ENCODE measurements around the gene CPLX1.
"Not testable (repeated sequence)": the region's sequence is repeated elsewhere in the genome, so short reads cannot be mapped to it uniquely, and the experiment has no call there.

Gene CPLX1

DNA sequence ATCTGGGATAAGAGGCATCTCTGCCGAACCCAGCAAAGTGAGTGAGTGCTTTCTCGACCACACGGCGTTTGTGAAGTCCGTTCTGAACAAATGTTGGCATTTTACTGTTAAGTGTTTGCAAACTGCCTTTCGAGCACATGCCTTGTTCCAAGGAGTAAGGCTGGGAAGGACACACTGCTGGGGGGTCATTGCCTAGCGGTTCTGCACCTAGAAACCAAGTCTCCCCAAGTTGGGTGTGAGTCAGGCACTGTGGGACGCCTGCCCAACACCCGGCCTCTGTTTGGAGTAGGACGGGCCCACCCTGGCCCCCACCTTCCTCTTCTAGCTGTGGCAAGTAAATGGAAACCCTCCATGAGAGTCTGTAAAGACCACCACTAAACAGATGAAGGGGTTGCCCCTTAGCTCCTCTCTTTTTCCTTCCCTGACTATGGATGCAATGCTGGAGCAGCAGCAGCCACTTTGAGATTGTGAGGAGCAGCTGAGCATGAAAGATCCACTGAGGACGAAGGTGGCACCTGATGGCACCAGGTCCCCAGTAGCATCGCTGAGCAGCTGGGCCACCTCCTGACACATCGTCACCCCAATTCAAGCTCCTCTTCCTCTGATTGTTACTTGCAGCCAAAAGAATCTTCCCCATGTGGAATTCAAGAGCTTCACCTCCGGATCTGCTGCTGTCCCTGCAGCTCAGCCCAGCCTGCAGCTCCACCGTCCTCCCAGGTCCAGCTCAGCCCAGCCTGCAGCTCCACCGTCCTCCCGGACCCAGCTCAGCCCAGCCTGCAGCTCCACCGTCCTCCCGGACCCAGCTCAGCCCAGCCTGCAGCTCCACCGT is 6.3 kb downstream of the CPLX1 start:
- DNase-seq (ENCODE audit: low read depth), result no peak

DNA sequence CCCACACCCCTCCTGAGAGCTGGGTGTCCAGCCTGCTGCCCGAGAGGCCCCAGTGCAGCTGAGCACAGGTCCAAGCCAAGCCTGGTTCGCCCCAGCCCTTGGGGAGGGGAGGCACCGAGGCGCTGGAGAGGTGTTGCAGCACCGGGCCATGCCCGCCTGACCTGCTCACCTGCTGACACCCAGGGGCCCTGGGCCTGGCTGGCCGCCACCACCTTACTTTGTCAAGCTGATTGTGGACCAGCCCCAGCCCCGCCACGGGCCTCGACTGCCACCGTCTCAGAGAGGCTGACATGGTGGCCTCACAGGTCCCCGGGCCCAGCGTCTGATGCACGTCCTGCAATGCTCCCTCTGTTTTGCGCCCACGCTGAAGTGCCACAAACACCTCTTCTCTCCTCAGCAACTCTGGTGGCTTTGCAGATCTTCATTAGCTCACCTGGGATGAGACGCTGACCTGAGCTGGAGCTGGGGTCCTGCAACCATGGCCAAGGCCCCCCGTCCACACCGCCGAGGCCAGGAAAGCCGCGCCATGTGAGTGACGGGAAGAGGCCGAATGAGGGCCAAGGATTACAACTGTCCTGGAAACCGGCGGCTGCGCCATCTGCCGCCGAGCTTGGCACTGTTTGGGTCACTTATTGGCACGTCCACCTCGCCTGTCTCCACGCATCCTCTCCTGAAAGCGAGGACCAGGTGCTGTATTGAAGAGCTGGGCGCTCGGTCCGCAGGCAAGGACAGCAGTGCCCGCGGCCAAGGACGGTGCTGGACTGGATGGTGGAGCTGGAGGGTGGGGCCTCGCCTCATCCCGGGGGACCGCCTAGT is 7.6 kb downstream of the CPLX1 start:
- no peak for DNase-seq (ENCODE audit: low read depth)

DNA sequence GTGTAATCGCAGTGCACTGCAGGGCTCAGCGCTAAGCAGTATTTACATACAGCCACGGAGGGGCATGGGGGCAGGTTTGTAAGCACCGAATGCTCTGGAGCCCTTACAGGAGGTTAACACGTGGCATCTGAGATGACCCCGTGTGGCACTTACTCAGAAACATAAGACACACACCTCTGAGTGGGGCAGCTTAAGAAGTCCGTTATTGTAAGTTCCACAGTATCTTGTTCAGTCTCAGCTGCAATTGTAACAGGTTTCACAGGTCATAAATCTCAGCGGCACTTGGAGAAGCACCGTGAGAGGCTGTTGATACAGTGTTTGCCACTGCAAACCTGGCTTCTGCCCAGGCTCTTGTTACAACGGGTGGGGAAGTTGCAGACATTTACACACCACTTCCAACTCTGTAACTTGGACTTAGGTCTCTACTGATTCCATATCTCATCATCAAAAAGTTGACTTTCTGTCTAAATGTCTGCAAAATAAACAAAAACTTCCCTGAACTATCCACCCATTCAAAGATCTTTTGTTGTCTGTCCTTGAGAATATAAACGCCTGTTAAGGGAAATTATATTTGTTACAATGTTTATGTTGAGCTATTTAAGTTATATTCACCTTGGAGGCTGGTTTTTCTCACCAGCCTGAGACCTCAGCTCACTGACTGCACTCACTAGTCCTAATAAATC is 10.3 kb downstream of the CPLX1 start:
- no peak for DNase-seq (ENCODE audit: low read depth)

DNA sequence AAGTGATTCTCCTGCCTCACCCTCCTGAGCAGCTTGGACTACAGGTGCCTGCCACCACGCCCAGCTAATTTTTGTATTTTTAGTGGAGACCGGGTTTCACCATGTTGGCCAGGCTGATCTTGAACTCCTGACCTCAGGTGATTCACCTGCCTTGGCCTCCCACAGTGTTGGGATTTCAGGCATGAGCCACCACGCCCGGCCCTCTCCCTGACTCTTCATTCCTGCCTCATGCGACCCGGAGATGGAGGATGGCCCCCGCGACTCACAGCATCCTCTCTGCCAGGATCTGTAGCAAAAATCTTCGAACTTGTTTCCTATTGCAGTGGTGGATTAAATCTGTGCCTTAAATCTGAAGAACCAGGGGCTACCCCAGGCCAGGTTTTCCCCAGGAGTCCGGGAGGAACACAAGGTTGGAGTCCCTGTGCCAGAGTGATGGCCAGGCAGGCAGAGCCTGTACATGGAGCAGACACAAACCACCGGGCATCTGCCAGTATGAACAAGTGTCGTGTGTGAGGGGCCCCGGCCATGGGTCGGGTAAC is 11.5 kb downstream of the CPLX1 start:
- DNase-seq (ENCODE audit: low read depth), result no peak

DNA sequence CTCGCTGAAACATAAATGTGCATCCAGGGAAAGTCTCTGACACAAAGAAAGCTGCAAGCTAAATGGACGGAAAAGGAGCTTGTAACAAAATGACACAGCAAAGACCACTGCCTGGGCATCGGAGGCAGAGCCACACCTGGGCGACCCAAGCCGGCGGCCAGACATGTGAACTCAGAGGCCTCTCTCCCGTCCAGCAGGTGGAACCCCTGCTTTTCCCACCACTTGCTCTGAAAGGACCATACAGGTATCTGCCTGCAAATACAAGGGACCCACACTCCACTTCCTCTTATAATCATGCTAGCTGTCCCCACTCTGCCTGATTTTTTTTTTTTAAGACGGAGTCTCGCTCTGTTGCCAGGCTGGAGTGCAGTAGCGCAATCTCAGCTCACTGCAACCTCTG is 12.0 kb downstream of the CPLX1 start:
- no peak for DNase-seq (ENCODE audit: low read depth)

DNA sequence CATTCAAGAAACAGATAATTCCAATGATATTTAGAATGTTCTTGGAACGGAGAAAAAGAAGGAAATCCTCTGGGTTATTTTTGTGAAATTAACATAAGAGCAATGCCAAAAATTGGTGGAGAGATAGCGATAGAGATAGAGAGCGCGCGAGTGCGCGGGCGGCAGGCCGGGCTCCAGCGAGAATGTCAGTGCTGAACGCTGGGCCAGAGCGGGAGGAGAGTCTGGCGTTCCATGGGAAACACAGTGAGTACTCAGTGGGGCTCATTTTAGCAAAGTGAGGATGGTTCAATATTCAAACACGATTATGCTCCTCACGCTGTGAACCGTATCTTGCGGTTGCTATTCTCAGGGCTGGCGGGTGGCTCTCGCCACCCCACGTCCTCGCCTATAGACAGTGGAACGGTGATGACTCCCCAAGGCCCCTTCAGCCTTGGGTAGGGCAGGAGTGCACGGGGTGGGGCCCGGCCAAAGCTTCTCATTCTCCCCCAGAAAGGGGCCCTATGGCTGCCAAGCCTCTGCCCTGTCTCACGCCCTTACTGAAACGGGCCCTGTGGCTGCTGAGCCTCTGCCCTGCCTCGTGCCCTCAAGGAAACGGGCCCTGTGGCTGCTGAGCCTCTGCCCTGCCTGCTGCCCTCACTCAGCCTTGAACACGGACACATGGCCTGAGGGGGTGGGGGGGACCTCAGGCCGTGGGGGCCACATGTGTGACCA is 16.9 kb downstream of the CPLX1 start:
- DNase-seq (ENCODE audit: low read depth), result no peak

DNA sequence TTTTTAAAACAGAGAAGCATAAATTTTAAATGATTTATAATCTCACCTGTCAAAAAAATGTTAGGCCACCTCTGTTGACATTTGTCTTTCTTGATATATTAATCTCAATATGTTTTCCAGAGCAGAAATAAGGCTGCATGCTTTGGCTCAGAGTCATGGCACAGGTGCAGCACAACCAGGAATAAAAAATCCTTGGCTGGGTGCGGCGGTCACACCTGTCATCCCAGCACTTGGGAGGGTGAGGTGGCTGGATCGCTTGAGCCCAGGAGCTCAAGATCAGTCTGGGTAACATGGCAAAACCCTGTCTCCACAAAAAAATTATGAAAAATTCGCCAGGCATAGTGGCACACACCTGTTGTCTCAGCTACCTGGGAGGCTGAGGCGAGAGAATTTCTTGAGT is 18.1 kb downstream of the CPLX1 start:
- DNase-seq (ENCODE audit: low read depth), result no peak

DNA sequence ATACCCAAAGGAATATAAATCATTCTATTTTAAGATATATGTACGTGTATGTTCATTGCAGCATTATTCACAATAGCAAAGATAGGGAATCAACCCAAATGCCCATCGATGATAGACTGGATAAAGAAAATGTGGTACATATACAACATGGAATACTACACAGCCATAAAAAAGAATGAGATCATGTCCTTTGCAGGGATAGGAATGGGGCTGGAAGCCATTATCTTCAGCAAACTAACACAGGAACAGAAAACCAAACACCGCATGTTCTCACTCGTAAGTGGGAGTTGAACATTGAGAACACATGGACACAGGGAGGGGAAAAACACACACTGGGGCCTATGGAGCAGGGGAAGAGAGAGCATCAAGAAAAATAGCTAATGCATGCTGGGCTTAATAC is 18.9 kb downstream of the CPLX1 start:
- not testable (repeated sequence) for DNase-seq (ENCODE audit: low read depth)

DNA sequence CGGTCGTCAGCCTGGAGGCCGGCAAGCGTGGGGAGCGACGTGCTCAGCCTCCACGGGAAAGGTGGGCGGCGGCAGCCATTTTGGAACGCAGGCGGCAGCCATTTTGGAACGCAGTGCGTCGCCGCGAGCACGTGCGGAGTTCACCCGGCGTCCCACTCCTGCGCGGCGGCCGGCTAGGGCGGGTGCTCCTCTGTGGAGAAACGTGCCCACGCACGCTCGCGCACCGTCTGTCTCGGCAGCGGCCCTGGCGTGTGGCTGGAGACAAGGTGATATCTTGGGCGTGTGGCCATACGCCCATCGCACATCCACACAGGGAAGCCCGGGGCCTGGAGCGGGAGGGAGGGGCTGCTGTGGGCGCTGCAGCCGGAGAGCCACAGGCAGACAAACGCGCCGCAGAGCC is 21.1 kb downstream of the CPLX1 start:
- DNase-seq (ENCODE audit: low read depth), result no peak

DNA sequence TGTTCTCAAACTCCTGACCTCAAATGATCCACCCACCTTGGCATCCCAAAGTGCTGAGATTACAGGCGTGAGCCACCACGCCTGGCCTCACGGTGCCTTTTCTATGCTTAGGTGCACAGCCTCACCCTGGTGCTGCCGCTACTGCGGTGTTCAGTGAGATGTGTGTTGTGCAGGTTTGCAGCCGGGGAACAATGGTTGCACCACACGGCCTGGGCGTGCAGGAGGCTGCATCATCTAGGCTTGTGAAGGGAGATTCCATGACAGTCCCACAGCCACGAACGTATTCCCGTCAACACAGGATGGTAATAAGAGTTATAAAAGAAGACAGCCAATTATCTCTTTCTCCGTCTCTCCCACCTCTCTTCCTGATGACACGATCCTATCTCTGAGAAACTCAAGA is 22.0 kb downstream of the CPLX1 start:
- no peak for DNase-seq (ENCODE audit: low read depth)

DNA sequence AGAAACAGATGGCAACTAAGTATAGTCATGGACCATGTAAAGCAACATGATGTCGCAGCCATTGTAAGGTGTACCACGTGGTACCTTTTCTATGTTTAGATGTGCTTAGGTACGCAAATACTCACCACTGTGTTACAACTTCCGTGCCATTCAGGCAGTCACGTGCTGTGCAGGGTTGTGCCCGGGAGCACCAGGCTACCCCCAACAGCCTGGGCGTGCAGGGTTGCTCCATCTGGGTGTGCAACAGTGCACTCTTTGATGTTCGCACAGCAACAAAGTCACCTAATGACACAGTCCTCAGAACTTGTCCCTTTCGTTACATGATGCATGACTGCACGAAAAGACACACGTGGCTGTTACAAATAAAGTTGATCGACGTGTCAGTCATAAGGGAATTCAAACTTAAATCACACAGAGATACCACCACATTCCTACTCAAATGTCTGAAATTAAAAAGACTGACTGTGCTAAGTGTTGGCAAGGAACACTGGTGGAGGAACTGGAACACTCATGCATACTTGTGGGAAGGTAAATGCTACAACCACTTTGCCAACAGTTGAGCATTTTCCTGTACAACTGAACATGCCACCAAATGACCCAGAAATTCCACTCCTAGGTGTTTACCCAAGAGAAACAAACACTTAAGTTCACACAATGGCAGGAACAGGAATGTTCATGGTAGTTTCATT is 24.3 kb downstream of the CPLX1 start:
- DNase-seq (ENCODE audit: low read depth), result no peak

DNA sequence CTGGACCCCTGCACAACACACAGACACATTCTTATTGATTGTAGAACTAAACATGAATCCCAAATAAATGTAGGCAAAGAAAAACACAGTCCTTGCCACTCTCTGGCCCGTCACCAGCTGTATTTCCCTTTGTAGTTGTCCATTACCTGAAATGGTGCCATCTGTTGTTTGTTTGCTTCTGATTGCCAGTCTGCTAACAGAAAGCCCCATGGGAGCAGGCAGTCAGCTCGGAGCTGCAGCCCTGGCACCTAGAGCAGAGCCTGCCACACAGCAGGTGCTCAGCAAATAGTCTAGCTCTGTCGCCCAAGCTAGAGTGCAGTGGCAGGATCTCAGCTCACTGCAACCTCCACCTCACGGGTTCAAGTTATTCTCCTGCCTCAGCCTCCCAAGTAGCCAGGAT is 28.9 kb downstream of the CPLX1 start:
- no peak for DNase-seq (ENCODE audit: low read depth)

DNA sequence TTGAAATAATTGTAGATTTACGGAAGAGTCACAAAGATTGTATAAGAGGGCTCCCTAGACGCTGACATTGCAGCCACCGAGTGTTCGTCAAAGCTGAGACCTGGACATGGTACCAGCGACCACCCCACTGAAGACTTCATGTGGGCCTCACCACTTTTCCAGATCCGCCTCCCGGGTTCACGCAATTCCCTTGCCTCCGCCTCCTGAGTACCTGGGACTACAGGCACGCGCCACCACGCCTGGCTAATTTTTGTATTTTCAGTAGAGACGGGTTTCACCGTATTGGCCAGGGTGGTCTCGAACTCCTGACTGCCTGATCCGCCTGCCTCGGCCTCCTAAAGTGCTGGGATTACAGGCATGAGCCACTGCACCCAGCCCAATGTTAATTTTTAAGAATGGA is 29.7 kb downstream of the CPLX1 start:
- no peak for DNase-seq (ENCODE audit: low read depth)

DNA sequence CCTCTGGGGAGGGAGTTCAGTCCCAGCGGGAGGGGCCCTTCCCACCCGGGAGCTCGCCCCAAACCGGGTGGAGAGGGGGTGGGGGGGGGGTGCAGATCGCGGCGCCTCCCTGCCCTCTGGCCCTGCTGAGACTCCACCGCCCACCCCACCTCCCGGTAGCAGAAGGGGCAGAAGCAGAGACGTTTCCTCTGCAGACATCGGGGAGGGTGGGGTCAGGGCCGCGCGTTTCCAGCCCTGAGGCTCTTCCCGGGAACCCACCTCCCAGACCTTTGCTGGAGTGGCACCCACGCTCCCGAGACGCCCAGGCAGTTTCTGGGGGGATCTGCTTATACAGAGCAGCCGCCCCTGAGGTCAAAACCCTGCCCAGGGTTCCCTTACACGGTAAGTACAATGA is 30.2 kb downstream of the CPLX1 start:
- DNase-seq (ENCODE audit: low read depth), result no peak

DNA sequence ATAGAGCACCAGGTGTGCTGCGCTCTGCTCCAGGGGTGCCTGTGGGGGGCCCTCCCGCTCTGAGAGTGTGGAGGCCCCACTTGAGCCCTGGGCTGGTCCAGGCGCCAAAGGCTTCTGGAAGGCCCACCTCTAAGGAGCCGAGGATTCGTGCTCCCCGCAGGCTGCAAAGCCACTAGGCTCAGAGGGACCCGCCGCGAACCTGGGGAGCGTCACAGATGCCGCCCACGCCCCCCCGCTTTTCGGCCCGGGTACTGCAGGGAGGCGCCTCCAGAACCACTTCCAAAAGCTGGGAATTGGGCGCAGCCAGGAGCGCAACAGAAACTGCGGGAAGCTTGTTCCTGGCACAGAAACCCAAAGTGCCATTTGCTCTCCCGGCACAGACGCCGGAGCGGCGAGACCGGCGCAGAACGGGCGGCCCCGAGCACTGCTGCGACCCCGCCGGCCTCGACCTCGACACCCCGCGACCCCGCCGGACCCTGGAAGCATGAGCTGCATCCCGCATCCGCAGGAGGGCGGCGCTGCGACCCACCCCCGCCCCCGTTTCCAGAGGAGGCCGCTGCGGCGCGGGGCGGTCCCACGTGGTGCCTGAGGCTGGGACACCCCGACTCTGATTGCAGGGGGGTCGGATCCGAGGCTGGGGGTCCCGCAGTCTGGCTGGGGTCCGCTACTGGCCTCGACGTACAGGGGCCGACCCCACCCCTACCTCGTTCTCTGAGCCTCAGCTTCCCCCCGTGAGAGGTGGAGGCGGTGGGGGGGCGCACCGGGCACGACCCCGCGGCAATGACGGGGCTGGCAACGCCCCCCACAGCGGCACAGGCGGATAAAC is 30.8 kb downstream of the CPLX1 start:
- DNase-seq (ENCODE audit: low read depth), result no peak

DNA sequence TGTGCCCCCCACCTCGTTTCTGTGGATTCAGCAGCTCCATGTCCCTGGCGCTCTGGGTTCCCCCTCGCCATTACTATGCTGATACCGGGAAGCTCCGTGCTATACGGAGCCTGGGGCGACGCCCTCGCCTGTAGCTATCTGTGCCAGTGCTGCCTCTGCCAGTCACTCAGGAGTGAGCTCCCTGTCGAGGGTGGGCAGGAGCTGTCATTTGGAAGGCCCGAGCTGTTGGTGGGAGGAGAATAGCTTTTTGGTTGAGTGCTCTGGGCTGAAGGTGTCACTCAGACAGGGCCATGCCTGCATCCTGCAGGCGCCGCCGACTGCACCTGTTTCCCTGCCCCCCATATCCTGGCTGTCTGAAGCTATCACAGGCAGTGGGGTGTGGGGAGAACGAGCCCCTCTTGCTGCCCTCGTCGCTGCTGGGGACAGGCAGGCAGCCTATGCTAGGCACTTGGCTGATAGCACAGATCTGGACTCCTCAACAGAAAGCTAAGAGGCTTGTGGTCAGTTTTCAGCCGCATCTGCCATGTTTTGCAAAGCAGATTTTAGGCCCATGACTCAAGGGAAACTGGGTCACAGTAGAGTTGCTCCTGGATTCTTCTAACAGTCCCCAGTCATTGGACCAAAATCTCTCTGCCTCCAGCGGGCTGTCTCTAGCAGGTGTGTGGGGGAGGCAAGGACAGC is 31.8 kb downstream of the CPLX1 start:
- DNase-seq (ENCODE audit: low read depth), result no peak

DNA sequence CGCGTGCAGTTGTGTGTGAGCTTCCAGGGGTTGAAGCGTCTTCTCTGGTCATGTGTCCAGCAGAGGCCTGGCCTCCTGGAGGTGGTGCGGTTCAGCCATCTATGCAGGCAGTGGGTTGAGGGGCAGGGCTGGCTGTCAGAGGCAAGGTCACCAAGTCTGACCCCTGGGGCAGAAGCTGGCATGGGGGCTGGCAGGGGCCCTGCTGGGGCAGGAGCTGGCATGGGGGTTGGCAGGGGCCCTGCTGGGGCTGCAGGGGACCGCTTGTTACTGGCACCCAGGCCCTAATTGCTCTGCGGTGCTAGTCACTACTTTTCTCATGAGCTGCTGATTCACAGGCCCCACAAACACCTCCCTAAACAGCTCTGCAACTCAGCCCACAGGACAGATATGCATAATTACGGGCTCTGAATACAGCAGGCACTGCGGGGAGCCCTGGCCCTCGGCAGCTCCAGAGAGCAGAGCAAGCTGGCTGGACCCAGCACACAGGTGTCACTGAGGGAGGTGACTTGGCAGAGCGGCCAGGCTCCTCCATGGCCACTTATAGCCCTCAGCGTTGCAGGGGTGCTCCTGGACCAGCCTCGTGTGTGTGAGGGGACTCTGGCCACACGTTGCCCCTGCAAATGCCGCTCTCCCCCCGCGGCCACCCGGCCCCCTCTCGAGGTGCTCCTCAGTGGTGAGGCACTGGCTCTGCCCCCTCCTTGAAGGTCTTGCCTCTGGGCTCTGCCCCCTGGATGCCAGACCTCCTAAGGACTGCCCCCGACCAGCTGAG is 32.7 kb downstream of the CPLX1 start:
- no peak for DNase-seq (ENCODE audit: low read depth)

DNA sequence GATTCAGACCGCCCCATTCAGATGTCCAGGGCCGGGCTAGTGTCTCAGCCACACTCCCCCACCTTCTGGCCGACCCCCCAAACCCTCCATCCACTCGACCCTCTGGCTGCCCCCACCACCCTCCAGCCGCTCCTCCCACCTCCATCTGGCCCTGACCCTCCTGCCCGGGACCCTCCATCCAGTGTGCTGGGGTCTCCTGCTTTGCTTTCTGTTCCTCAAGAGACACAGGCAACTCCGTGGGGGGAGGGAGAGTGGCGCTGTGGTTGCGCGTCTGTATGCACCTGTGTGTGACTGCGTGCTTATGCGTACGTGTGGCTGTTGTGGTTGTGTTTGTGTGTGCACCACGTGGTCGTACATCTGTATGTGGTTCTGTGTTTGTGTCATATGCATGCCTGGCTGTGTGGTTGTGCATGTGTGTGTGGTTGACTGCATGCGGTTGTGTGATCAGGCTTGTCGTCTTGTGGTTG is 33.3 kb downstream of the CPLX1 start:
- no peak for DNase-seq (ENCODE audit: low read depth)
